ENCODE results near the gene RASA3.

RASA3 gene

DNA sequence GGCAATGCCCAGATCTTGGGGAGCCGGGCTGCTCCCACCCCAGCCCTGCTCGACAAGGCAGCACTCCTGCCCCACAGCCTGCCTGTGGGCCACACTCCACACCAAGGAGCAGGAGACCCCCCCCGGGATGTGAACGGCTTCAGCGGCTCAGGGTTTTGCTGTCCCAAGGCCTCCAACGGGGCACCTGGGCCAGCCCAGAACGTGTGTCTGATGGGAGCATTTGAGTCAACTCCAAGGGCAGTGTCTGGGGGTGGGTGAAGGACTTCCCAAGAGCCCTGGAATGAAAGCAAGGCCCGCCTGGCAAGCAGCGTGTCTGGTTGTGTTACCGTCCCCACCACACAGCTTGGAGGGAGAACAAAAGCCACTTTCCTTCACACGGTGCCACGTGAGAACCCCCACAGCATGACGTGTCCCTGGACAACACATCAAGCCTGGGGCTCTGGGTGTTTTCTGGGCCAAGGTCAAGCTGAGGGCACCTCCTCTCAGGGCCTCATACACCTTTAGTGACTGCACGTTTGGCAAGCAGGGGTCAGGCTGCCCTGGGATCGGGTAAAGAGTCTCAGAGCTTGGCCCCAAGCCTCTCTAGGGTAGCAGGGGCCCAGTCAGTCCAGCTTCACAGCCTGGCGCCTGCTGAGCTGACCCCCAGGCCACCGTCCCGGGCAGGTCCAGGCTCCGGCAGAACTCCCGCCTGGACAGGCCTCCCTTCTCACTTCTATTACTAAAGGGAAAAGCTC is 164.5 kb downstream of the RASA3 start:
- no peak for DNase-seq (ENCODE audit: low spot score)

DNA sequence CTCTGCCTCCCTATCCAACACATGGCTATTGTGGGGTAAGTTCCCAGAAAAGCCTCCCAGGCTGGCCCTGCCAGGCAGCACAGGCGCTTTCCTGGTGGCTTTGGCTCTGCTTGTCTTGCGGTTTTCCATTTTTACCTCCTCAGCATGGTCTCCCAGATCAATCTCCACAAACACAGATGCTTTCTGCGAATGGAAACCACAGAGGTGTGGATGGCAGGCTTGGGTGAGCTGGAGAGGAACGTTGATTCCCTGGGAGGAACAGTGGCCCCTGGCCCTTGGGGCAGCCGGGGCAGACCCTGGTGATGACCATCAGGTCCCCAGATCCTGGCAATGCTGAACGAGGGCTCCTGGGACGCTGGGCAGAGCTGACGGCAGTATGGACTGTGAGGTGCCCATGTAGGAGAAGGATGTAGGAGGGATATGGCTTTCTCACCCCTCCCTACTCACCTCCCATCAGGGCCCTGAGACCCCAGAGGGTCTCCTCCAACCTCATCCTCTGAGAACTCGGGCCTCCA is 165.2 kb downstream of the RASA3 start:
- no peak for DNase-seq (ENCODE audit: low spot score)

DNA sequence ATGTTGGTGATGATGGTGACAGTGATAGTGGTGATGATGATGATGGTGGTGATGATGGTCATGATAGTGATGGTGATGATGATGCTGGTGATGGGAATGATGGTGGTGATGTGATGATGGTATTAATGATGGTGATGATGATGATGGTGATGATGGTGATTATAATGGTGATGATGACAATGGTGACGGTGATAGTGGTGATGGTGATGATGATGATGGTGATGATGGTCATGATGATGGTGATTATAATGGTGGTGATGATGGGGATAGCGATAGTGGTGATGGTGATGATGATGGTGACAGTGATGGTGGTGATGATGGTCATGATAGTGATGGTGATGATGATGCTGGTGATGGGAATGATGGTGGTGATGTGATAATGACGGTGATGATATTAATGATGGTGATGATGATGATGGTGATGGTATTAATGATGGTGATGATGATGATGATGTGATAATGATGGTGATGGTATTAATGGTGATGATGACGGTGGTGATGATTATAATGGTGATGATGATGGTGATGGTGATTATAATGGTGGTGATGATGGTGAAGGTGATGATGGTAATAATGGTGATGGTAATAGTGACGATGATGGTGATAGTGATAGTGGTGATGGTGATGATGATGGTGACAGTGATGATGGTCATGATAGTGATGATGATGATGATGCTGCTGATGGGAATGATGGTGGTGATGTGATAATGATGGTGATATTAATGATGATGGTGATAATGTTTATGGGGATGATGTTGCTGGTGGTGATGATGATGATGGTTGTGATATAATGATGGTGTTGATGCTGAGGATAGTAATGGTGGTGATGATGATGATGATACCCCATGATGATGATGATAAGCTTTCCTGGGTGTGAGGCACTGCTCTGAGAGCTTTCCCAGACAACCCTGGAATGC is 166.2 kb downstream of the RASA3 start:
- DNase-seq (ENCODE audit: low spot score), result no peak

DNA sequence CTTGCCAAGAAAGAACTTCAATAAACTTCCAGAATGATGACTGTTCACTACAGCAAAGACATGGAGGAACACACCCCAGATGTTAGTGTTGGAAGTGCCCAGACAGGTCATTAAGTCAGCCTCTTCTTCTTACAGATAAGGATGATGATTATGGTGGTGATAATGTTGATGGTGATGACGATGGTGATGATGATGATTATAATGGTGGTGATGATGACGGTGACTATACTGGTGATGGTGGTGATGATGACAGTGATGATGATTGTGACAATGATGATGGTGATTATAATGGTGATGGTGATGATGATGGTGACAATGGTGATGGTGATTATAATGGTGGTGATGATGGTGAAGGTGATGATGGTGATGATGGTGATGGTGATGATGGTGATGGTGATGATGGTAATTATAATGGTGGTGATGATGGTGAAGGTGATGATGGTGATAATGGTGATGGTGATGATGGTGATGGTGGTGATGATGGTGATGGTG is 167.0 kb downstream of the RASA3 start:
- DNase-seq (ENCODE audit: low spot score), result no peak

DNA sequence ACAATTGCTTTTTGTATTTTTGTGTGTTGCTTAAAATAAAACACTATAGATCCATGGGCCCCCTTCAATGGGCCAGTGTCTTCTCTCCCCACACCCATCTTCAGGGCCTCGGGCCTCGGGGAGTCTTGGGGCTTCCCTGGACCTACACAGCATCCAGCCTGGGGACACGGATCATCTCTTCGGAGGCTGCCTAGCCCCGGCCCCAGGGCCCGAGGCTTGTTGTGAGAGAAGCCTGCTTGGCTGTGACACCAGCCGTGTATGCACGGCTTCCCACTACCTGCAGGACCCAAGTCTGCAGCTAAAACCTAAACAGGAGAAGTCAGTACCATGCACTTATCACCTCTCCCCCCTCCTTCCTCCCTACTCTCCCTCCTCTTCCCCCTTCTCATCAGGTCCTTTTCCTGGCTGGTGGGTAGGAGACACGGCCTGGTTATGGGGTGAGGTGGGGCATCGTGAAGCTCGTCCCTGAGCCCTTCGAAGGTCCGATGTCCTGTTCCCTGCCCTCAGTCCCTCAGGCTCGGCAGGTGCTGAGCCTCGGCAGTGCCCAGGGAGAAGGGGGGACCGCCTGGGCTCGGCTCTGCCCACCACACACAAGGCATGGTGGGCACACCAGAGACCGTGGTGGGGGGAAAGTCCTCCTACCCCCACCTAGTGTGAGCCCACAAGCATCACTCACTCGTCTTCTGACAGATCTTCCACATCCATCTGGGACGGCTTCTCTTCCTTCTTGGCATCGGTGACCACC is 168.0 kb downstream of the RASA3 start:
- no peak for DNase-seq (ENCODE audit: low spot score)

DNA sequence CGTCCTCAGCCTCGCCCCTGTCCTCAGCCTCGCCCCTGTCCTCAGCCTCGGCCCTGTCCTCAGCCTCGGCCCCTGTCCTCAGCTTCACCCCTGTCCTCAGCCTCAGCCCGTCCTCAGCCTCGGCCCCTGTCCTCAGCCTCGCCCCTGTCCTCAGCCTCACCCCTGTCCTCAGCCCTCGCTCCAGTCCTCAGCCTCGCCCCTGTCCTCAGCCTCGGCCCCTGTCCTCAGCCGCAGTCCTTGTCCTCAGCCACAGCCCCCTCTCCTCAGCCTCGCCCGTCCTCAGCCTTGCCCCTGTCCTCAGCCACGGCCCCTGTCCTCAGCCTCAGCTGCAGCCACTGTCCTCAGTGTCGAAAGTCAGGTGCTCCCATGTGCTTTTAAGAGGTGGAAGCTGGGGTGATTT is 169.0 kb downstream of the RASA3 start:
- no peak for DNase-seq (ENCODE audit: low spot score)

DNA sequence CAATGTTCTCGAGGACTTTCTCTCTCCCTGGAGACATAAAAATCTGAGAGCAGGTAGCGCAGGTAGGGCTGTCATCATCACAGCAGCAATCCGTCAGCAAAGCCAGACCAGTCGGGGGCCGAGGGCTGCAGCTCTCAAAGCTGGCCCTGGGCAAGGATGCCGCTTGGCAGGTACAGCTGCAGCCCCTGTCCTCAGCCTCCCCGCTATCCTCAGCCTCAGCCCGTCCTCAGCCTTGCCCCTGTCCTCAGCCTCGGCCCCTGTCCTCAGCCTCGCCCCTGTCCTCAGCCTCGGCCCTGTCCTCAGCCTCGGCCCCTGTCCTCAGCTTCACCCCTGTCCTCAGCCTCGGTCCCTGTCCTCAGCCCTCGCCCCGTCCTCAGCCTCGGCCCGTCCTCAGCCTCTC is 169.4 kb downstream of the RASA3 start:
- no peak for DNase-seq (ENCODE audit: low spot score)

DNA sequence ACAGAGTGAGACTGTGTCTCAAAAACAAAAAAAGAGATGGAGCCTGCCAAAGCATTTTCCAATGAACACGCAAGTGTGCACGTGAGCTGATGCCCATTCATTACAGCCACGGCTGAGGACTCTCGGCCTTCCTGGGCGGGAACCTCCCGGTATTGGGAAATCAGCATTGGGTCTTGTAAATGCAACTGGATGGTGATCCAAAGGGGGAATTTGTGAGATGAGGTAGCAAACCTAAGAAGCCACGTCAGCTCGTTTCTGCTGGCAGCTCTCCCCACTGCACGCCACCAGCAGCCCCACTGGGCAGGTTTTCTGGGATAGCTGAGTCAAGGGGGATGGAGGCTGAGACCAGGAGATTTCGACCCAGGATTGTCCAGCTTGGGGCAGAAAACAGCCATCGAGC is 170.0 kb downstream of the RASA3 start:
- no peak for DNase-seq (ENCODE audit: low spot score)

DNA sequence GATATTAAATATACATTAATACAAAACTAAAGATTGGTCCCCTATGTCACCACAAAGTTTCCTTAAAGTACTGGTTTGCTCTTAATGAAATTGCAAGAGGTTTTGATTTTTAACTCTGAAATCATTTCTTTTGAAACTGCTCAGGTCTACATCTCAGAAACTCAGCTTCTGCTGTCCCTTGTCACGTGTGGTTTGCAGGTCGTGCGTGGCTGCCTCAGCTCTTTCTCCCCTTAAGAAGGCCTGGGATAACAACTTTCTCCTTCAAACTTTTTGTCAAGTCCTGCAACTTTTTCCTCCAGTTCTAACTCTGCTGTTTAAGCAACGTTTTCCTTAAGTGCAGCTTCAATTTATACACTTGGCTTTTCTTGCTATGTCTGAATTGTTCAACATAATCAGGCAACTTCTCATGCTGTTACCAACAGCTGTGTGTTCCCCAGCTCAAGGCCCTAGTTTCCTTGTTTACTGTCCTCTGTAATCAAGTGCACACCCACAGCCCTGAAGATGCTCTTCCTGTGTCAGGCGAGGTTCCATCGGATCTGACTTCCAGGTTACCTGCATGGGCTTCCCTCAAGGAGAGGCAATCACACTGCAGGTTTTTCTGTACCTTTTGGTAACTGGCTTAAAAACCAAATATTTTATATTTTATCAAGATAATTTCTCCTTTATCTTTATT is 172.0 kb downstream of the RASA3 start:
- DNase-seq (ENCODE audit: low spot score), result no peak

DNA sequence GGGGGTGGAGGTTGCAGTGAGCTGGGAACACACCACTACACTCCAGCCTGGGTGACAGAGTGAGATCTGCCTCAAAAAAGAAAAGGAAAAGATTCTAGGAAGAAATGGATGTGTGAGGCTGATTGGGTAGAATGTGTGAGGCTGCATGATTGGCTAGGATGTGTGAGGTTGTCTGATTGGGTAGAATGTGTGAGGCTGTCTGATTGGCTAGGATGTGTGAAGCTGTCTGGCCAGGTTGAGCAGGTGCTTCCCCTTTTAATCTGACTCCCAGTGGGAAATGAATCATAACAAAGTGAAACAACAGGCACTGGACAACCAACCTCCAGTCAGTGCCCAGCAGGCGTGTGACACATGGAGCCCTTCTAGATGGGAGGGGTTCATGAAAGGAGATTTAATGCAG is 173.2 kb downstream of the RASA3 start:
- DNase-seq (ENCODE audit: low spot score), result no peak

DNA sequence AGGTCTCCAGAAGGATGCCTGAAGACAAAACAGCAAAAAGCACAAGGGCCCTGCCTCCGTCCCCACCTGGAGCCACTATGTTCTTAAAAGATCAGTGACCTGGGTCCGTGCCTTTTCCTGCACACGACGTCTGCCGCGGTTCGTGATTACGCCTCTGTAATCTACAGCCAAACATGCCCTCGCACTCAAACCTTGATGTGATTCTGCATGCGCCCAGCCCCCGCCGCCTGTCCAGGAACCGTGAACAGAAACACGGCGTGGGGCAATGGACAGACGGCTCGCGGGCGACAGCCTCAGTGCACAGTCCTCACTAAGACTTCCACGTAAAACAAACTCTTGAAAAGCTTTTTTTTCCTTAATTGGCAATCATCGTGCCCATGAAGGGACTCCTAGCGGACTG is 174.1 kb downstream of the RASA3 start:
- DNase-seq (ENCODE audit: low spot score), result no peak

DNA sequence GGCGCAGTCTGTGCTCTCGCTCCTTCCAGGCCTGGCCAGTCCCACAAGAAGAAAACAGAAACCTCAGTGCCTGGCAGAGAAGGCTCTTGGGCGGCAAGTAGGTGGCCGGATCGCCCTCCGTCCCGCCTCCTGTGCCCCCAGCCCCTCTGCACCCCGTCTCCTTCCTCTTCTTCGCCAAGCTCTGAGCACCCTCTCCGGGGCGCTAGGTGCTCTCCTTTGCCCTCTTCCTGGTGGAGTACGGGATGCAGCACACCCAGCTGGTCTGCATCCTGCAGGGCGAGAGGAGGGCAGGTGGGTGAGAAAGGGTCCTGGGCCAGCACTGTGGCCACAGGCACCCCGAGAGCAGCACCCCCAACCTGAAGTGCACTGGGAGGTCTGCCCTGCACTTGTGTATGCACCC is 175.9 kb downstream of the RASA3 start:
- no peak for DNase-seq (ENCODE audit: low spot score)

DNA sequence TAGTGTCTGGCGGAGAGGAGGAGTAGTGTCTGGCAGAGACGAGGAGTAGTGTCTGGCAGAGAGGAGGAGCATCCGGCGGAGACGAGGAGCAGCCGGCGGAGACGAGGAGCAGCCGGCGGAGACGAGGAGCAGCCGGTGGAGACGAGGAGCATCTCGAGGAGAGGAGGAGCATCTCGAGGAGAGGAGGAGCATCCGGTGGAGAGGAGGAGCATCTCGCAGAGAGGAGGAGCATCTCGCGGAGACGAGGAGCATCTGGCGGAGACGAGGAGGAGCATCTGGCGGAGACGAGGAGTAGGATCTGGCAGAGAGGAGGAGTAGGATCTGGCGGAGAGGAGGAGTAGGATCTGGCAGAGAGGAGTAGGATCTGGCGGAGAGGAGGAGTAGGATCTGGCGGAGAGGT is 176.7 kb downstream of the RASA3 start:
- DNase-seq (ENCODE audit: low spot score), result no peak

DNA sequence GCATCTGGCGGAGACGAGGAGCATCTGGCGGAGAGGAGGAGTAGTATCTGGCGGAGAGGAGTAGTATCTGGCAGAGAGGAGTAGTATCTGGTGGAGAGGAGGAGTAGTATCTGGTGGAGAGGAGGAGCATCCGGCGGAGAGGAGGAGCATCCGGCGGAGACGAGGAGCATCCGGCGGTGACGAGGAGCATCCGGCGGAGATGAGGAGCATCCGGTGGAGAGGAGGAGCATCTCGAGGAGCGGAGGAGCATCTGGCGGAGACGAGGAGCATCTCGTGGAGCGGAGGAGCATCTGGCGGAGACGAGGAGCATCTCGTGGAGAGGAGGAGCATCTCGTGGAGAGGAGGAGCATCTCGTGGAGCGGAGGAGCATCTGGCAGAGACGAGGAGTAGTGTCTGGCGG is 177.2 kb downstream of the RASA3 start:
- no peak for DNase-seq (ENCODE audit: low spot score)

DNA sequence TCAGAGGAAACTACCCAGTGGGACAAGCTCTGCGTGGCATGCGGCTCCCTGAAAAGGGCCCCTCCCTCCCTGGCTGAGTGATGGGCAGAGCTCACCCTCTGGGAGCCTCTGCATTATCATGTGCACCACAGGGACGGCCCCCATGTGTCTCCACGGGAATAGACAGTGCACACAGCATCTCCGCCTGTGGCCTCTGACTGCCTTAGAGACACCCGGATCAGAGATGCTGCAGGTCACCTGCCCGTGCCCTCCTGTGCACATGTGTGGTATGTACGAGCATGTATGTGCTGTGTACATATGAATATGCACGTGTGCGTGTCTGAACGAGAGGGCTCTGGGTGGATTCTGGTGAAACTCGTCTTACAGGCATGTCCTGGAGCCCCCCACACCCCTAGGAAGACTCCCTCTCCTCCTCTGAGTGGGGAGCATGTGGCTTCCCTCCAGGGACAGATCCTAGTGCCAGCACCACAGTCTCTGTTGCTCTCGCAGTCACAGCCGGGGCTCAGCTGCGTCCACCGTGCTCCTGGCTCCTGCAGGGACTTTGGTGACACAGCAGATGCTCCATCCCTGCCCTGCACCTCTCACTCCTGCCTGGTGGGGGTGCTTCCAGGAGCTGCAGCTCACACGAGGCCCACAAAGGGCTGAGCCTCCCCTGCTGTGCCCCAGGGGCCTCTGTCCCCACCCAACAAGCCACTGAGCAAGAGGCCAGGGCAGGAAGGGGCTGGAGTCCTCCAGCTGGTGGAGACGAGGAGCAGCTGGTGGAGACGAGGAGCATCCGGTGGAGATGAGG is 178.2 kb downstream of the RASA3 start:
- DNase-seq (ENCODE audit: low spot score), result no peak

DNA sequence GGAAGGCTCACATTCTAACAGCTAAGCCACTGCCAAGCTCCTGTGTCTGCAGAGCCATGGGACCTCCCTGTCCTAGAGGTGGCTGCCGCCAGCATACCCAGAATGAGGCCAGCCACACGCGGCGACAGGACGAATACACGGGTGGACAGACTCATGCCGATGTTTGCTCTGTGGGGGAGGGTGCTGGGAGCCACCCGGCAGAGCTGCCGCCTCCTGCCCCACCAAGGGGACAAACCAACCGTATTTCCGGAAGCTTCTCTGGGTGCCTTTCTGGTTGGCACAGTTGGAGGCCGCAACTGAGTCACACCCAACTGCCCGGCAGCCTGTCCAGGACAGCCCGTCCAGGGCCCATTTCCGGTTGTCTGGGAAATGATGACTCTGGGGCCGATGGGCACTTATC is 178.9 kb downstream of the RASA3 start:
- DNase-seq (ENCODE audit: low spot score), result no peak

DNA sequence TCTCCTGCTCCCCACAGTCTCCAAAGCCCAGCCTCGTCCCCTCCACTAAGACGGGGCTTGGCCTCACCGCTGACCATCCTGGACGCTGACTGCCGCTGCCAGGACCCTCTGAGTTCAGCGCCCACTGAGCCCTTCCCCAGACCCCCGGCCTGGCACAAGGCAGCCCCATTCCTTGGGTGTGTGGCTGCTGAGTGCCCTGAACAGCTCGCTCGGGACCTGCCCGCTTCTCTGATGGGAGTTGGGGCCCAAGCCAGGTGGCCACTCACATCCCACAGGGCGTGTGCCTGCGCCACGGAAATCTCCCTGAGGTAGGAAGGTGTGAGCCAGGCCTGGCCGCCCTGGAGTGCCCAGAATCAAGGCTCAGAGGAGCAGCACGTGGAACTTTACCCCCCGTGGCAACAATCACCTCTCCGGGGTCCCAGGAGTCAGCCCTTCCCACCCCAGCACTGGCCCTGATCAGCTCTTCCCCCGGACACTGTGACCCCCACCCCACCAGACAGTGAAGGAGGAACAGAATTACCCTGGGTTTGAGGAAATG is 179.4 kb downstream of the RASA3 start:
- DNase-seq (ENCODE audit: low spot score), result no peak

DNA sequence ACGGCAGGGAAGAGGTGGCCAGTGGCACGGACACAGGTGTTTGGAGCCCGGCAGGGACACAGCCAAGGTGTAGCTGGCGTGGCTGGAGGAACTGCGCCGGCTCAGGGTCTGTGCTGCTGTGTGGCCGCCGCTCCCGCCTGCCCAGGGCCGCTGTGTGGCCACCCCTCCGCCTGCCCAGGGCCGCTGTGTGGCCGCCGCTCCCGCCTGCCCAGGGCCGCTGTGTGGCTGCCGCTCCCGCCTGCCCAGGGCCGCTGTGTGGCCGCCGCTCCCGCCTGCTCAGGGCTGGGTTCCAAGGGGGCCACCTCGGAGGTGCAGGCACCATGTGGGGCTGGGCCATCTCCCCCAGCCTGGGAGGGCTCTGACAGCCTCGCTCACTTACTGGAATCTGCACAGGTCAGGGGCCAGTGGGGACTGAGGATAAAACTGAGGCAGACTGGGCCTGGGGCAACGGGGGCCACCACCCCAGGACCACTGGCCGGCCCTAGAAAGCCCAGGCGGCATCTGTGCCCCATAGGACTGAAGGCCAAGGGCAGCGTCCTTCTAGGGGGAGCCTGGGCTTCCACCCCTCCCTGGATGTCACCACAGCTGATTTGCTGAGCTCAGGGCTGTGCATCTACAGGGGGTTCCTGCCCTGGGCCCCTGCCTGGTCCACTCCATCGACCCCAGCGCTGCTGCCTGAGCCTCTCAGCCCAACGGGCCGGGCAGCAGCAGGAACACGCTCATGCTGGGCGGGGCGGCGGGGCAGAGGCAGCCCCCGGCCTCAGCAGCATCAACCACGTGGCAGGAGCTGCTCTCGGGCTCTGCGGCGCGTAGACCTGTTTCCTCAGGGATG is 180.1 kb downstream of the RASA3 start:
- DNase-seq (ENCODE audit: low spot score), result no peak

DNA sequence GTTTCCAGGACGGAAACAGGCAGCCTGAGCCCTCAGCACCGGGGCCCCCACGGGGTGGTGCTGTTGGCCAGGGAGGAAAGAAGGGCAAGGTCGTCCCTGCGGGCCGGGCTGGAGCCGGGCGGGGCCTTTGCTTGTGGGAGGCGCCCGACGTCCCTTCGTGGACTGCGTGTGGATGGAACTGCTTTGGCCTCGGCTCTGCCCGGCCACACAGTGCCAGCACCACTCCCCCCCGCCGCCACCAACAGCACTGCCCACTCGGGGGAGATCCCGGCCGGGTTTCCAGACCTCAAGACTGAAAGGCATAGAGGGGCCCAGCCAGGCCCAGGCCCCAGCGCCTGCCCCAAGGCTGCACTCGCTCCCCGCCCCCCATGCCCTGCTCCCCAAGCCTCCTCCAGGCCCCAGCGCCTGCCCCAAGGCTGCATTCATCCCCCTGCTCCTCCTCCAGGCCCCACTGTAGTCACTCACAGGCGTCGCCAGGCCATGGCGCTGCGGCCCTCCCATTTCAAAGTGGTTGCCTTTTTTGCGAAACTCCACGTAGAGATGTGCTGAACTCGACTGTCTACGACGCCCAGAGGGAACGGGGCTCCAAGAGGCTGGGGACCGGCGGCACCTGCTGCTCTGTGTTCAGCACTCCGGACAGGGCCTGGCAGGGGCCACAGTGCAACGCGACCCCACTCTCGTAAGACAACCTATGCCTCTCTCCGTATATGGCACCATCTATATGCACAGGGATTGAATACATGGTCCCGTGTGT is 181.0 kb downstream of the RASA3 start:
- peak; percentile 77 for DNase-seq (ENCODE audit: low spot score)
